DMS53 (cell line): ENCODE results near the gene CDHR4.
"Not testable (repeated sequence)": the region's sequence is repeated elsewhere in the genome, so short reads cannot be mapped to it uniquely, and the experiment has no call there.

Source experiments
- DNase-seq: peaks from one replicate; lab custom pipeline; 2025; lab: John Stamatoyannopoulos, UW

Gene CDHR4

DNA sequence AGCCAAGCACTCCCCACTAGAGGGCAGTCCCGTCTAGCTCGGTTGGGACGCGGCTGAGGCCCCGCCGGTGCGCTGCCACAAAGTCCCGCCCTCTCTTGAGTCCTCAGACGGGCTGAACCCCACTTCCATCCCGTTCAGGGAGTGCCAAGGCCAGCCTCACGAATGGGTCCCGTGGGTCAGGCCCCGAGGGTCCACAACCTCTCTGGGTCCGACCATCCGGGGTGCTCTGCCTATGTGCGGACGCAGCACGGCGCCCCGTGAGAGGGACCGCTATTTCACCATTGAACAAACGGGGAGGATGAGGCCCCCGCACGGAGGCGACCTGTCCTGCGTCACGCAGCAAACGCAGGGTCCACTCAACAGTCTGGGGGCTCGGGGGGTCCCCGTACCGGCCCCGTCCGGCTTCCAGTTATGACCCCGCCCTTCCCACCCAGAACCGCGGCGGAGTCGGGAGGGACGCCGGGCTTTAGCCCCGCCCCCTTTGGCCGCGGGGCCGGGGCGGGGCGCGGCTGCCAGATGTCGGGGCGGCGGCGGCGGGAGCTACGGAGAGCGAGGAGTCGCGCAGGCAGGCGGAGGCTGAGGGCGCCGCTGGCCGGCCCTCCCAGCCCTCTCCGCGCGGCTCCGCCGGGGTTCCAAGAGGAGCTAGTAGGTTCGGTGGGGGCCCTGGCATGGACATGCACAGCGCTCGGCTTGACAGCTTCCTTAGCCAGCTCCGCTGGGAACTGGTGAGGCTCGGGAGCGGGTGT, 3.2 kb upstream of the CDHR4 start, which contains the start of gene INKA1:
TSS of gene INKA1 (plus strand) at position 543 of the 746 bp plus-strand sequence. CDS start at position 675, 132 bp downstream.
- peak; percentile 80 for DNase-seq

DNA sequence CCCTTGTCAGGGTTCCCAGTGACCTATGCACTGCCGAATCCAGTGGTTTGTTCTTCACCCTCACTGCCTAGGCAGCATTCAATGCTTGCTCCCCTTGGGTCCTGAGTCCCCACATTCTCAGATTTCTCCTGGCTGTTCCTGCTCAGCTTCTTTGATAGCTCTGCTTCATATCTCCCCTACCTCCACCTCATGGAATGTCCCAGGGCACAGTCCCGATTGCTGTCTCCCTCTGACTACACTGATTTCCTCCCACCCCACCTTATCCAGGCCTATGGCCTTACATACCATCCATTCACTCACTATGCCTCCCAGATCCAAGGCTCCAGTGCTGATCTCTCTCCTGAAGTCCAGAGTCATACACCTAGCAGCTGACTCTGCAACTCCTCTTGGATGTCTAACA, 1.5 kb upstream of the CDHR4 start:
- no peak for DNase-seq

DNA sequence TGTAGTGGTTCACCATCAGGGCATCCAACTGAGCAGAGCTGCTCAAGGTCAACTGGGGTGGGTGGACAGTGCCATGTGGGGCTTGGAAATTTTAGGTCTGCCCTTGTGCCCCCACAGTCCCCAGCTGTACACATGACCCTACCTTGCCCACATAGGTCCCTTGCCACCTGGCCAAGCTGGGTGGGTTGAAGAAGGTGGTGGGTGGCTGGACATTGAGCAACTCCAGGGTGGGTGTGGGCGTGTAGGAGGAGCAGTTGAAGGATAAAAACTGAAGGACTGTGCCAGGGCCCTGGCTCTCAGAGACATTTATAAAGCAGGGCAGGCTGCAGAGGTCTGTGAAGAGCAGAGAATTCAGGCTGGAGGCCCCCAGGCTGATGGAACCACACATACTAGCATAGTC, 568 bp downstream of the CDHR4 start:
- DNase-seq = no peak

DNA sequence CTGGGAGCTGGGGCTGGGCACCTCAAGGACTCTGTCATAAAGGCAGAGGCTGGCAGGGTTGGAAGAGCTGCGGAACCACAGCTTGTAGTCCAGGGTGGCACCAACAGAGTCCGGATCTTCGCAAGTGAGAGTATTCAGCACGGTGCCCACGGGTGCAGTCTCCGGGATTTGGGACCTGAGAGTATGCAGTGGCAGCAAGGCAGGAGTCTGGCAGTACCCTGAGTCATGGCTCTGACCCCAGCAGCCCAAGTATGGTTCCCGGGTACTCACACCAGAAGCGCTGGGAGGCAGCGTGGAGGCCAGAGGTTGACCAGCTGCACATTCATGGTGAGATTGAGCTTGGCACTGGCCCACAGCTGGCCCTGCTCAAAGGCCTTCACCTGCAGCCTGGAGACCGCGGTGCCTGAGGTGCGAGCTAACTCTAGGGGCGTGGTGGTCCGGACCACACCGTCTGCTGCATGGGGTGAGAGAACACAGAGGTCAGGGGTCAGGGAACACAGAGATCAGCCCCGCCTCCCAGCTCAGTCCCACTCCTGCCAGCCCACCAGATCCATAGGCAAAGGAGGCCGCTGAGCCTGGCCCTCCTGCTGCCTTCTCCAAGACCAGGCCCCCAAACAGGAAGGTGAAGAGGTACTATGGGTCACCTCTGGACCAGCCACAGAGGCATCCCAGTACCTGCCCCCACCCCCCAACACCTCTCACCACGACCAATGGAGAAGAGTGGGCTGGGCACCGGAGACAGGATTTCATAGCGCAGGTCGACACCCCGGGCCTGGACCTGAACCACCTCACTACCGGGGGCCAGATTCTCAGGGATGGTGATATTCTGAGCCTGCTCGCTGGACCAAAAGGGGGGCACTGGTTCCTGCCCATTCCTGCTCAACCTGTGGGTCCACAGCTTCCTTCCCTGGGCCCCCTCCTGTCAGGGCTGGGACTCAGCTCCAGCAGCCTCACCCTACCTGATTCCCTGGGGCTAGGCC, 4.5 kb downstream of the CDHR4 start:
- no peak for DNase-seq

DNA sequence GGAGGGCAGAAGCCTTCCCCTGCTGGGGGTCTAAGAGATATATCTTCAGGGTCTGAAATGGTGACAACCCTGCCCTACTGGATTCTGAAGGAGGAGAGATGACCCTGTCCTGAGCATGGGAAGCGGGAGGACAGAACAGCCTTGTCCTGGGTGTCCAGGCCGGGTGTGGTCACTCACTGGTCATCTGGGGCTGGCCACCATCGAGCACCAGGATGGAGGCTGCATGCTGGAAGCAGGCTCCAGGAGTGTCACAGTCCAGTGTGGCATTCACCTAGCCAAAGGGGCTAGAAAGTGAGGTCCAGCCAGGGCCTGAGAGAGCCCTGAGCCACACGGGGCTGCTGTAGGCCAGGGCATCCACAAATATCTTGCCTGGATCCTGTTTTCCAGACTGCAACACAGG, 5.2 kb downstream of the CDHR4 start:
- no peak for DNase-seq

DNA sequence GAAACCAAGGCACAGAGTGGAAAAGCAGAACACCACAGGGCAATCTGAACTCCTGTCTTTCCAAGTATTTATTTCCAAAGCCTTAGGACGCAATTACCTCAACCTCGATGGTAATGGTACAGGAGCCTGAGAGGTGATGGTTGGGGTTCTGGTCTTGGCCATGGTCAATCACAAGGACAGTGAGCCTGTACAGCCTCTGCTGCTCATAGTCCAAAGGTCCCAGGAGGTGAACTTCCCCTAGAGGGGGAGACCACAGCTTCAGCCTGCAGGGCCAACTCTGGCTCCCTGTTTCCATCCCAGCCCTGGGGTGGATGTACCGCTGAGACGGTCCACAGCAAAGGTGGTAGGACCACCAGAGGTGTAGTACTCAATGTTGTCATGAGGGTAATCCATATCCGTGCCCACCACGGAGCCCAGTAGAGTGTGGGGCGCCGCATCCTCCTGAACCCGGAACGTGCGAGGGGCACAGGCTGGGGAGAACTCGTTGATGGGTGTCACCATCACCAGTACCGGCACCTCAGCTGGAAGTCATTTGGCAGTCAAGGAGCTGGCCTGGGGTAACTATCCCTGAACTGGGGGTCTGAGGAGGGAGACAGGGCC, 6.1 kb downstream of the CDHR4 start:
- no peak for DNase-seq

DNA sequence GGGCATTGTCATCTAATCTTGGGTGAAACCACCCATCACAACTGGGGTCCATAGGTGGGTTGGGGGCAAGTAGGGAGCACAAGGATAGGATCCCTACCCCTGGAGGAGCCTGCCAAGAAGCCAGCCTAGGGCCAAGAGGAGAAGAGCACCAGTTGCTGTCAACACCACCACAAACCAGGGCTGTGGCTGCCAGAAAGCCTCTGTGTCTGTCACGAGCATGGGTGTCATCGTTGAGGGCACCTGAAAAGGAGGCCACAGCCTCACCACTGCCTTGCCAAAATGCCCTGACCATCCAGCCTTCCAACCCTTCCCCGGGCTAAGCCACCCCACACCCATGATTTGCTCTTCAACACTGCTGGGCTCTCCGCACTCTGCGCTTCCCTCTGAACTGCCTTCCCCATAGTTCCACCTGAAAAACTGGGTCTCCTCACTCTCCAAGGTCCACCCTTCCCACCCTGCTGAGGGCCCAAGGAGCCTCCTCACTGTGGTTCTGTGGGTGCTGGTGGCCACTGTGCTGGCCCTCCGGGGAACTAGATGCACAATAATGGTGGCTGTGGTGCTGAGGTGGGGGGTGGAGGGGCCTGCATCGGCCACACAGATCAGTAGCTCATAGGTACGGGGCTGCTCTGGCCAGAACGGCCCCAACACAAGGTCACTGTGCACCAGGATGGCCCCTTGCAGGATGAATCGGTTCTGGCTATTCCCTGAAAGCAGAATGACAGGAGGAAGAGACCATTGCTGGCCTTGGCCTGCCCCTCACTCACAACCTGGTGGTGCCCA, 7.1 kb downstream of the CDHR4 start:
- DNase-seq = no peak

DNA sequence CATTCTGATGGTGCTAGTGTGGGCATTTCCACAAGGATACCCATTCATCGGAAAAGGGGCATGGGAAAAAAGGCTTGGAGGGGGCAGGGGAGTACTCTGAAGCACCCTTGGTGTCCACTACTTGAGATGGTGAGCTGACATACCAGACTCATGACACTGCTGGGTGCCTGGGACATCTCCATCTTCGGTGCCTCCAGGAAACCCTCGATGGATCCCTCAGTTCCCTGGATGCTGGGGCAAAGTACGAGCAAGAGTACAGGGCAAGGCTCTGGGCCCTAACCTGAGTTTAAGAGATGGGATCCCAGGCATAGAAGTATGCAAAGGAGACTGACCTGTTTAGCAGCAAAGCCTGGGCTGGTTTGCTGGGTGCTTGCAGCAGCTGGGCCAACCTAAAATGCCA, 8.1 kb downstream of the CDHR4 start:
- no peak for DNase-seq

DNA sequence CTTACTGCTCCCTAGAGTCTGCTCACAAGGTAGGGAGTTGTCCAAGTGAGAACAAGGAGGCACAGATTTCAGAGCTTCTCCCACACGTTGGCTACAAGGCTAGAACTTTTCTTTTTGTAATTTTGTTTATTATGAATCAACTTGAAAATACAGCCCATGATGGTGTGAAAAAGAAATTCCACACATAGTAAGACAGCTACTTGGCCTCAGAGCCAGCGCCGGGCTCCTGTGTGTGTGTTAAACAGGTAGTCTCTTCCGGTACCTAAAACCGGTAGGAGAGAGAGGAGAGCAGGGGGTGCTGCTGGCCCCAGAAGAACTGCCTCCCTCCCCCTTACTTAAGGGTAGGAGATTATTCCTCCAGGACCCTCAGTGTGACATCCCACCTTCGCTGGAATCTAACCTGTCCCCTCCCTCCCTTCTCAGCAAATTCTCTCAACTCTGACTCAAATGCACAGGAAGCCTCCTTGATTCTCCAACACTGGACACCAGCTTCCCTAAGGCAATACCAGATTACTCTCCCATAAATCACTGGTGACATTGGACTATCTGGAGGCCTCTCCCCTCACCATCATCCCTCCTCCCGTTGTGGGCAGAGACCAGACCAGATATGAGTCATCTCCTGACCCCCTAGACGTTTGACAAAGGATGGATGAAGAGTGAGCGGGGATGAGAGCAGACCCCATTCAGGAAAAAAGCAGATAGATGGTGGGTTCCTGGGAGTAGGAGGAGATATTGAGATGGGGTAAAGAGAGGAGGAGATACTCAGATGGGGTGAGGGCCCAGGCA, 8.9 kb downstream of the CDHR4 start:
- no peak for DNase-seq

DNA sequence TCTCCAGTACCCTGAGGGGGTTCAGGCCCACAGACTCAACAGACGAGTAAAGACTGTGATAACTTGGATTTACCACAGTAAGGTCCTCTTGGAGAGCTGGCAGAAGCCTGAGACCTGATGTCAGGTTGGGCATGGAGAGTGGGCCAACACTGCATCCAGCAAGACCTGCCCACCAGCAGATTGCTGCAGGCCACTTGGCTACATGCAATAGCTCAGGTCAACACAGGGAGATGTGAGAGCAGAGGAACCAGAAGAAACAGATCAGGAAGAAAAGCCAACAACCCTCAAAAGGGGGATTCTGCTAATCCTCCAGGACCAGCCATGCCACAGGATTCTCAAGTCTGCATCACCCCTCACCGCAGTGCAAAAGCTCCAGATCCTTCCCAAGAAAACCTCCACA, 11.6 kb downstream of the CDHR4 start:
- no peak for DNase-seq

DNA sequence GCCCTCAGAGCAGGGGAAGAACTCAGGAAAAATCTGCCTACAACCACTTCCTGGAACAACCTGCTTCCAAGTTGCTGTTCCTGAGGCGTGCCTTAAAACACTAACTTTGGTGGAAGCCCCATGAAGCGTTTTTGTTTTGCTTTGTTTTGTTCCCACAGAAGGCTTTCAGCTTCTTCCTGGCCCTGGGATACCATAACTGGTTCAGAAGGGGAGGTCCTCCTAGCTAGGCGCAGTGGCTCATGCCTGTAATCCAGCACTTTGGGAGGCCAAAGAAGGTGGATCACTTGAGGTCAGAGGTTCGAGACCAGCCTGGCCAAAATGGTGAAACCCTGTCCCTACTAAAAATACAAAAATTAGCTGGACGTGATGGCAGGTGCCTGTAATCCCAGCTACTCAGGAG, 12.1 kb downstream of the CDHR4 start:
- no peak for DNase-seq

DNA sequence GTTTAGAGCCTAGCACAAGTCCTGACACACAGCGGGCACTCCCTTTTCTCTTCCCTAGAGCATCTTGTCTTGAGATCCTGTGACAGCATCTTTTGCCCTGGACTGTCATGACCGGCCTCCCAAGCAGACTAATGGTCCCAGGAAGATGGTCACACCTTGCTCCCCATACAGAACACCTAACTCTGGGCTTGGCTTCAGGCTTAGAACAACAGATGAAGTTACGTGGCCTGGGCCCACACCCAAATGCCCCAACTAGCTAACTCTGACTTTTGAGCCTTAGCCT, 12.6 kb downstream of the CDHR4 start:
- no peak for DNase-seq

DNA sequence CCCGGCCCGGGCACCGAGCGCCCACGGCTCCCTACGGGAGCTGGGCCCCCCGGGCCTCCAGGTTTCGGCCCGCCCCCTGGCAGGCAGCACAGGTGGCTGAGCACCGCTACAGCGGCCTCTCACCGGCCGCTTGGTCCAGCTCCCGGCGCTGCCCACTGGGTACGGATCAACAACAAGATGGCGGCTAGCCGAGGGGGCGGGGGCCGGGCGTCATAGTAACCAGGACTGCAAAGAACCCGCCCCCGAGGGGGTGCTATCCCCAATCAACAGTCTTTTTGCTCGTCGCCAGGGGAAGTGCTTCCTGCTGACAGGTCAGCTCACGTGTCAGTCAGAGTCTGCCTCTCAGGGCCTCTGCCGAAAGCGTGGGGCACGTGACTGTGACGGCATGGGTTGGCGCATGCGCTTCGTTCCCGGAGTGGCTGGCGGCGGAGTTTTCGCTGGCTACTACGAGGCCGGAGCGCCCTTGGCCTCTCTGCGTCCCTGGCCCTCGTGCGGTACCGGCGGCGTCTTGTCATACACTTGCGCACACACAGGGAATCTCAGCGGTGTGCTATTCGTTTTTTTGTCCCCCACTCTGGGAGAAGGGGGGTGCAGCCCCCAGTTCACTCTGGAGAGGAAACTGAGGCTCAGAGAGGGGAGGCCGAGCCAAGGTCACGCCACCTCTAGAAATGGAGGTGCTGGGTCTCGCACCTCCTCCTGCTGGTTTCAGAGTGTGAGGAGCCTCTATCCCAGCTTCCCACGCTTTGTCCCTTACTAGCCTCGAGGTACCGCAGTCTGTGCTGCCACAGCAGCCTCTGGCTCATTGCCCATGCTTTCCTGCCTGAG, 13.1 kb downstream of the CDHR4 start, which contains the start of gene IP6K1:
TSS of gene IP6K1 (minus strand) at position 186 of the 825 bp plus-strand sequence. CDS start 38,502 bp downstream, outside the sequence.
- peak; percentile 96 for DNase-seq

DNA sequence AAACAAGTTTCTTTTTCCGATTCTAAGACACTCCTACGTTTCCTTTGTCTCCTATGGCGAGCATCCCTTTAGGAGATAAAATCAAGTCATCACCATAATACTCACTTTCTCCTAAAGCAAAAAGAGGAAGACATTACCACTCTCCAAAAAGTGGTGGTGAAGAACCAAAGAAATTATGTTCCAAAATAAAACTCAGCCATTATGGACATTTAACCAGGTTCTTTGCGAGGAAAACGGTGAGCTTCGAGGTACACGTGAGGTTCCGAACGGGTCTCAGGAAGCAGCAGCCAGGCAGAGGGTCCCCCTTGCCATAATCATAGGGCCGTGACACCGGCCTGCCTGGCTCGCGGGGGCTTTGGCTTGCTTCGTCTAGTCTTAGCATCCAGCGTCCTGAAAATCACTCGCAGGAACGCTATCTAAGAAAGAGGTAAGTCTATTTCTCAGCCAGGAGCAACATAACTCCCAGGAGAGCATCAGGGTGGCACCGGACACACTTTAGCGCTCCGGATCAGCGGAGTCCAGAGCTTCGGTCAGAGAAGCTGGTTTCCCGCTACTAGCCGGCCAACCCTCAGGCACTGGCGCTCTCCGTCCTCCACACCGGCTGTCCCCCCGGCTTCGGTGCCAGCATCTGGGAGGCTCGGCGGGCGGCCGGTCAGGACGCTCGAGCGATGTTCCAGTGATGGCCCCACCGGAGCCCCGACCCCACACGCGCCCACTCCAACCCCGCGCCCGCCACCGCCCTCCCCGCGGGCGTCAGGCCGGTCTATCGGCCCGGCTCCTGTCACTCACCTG, 13.9 kb downstream of the CDHR4 start:
- peak; percentile 47 for DNase-seq

DNA sequence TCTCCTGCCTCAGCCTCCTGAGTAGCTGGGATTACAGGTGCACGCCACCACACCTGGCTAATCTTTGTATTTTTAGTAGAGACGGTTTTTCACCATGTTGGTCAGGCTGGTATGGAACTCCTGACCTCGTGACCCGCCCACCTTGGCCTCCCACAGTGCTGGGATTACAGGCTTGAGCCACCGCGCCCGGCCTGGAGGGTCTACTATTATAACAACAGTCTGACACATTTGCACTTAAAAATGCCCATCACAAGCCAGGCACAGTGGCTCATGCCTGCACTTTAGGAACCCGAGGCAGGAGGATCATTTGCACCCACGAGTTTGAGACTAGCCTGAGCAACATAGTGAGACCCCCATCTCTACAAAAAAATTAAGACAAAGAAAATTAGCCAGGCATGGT, 17.4 kb downstream of the CDHR4 start:
- DNase-seq = not testable (repeated sequence)

DNA sequence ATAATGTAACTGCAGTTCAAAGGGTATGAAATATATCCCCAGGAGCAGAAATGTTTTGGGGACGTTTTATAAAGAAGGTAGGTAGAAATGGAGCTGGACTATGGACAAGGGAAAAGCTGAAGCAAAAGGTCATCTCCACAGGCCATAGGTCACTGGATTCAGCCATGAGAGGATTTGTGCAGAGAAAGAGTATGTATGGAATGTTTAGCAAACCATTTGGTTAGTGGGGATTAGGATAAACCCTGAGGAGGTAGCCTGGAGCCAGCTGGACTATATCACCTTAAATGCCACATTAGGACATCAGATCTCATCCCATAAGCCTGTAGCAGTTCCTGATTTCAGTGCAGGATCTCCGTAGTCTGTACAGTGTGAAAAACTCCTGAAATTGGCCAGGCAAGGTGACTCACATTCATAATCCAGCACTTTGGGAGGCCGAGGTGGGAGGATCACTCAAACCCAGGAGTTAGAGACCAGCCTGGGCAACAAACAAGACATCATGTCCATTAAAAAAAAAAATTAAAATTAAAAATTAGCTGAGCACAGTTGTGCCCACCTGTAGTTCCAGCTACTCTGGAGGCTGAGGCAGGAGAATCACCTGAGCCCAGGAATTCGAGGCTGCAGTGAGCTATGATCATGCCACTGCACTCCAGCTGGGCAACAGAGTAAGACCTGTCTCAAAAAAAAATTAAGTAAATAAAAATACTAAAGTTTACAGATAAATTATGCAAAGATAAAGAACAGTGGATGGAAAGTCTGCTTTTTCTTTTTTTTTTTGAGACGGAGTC, 18.1 kb downstream of the CDHR4 start:
- DNase-seq = no peak

DNA sequence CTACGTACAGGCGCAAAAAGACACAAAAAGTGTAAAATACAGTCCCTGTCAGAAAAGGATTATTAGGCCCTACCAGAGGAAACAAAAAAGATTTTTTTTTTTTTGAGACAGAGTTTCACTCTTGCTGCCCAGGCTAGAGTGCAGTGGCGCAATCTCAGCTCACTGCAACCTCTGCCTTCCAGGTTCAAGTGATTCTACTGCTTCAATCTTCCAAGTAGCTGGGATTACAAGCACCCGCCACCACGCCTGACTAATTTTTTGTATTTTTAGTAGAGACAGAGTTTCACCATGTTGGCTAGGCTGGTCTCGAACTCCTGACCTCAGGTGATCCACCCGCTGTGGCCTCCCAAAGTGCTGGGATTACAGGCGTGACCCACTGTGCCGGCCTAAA, 18.7 kb downstream of the CDHR4 start:
- not testable (repeated sequence) for DNase-seq
